Gastrocnemius medialis (tissue), 4 donors: ENCODE measurements around the gene WWOX. TPM values are rescaled to one million over a fixed set of nuclear protein-coding genes. Genes with fewer than 3 reads are reported as not detected.

Source experiments
- ATAC-seq, 2 donors: fragments of 150-250 bp; one replicate each; pipeline ENCODE4 v1.9.1; 2016
- DNase-seq, 2 donors: peaks; one replicate each; pipeline ENCODE4 v3.0.0-alpha.2; 2019
- H3K27ac ChIP-seq, 4 donors: fragments of 200-600 bp; sonication (generic); 1 replicate in 1 of 4; 2 replicates in 3 of 4; pipeline ENCODE4 v1.5.1; 2016 to 2018; ENCODE audit warnings: mild to moderate bottlenecking in 2 of 4, moderate library complexity in 1 of 4
- H3K27me3 ChIP-seq, 3 donors: fragments of 200-600 bp; sonication (generic) in 2 of 3; 1 replicate in 1 of 3; 2 replicates in 2 of 3; pipeline versions ENCODE4 v1.5.1 to v1.6.0; 2016 to 2019; ENCODE audit warnings: mild to moderate bottlenecking in 1 of 3, moderate library complexity in 1 of 3
- H3K36me3 ChIP-seq, 2 donors: fragments of 200-600 bp; sonication (generic) in 1 of 2; one replicate each; pipeline ENCODE4 v1.5.1; 2017 to 2018
- H3K4me1 ChIP-seq, 2 donors: fragments of 200-600 bp; sonication (generic) in 1 of 2; one replicate each; pipeline ENCODE4 v1.5.1; 2016 to 2017; ENCODE audit warnings: mild to moderate bottlenecking in 2 of 2
- H3K4me3 ChIP-seq, 4 donors: fragments of 200-600 bp; sonication (generic) in 3 of 4; 1 replicate in 1 of 4; 2 replicates in 3 of 4; pipeline ENCODE4 v1.5.1; 2016 to 2019; ENCODE audit warnings: mild to moderate bottlenecking in 2 of 4
- H3K9me3 ChIP-seq, 3 donors: fragments of 200-600 bp; sonication (generic) in 2 of 3; 1 replicate in 1 of 3; 2 replicates in 2 of 3; pipeline ENCODE4 v1.5.1; 2016 to 2019
- POLR2A ChIP-seq, 2 donors: fragments of 450-650 bp; IDR thresholded peaks; one replicate each; pipeline ENCODE4 v1.6.1; 2017; ENCODE audit warnings: antibody characterized with exemption in 2 of 2, mild to moderate bottlenecking in 2 of 2, moderate library complexity in 2 of 2
- in situ Hi-C, 4 donors: fragments of 200-750 bp; cut with MboI; loops; one replicate each; pipeline versions ENCODE4 v1.15.0 to v1.8.0; 2017; ENCODE audit warnings: low sequenced_read_pairs in 4 of 4
- intact Hi-C: fragments of 100-400 bp; cut with DNase I; formaldehyde crosslinking; loops from one replicate; pipeline ENCODE4 v1.15.1; 2023; ENCODE audit warnings: low total_unique reads
- total RNA-seq, 4 donors: library from RNA; depleted of rRNA; stranded (reverse); fragments of >200 nt; gene quantifications; one replicate each; pipeline versions ENCODE4 v1.1.0 to v1.2.3, GENCODE V29; 2016
- TF ChIP-seq, protein P1 (sequence below), 5 experiments: fragments of 450-650 bp in 3 of 5; fragments of 200-600 bp in 2 of 5; sonication (generic) in 2 of 5; IDR thresholded peaks in 4 of 5; conservative IDR thresholded peaks in 1 of 5; 1 replicate in 4 of 5; 2 replicates in 1 of 5; pipeline ENCODE4 v1.5.1; 2016 to 2019; ENCODE audit warnings: antibody characterized with exemption in 5 of 5, mild to moderate bottlenecking in 3 of 5, moderate library complexity in 3 of 5

The WWOX gene
- total RNA-seq, 4 donors from 2014 or later, result 3.3 to 13.0 (median 6.0) TPM

- H3K27ac ChIP-seq, result no peak overlapping the region
- DNase-seq (no peak), ATAC-seq (no peak)
- H3K36me3 ChIP-seq, result no peaks in the 10 kb centered on the region
- no peak for TF ChIP-seq POLR2A (IDR thresholded peaks at IDR 0.05)
- TF ChIP-seq, protein P1, sequence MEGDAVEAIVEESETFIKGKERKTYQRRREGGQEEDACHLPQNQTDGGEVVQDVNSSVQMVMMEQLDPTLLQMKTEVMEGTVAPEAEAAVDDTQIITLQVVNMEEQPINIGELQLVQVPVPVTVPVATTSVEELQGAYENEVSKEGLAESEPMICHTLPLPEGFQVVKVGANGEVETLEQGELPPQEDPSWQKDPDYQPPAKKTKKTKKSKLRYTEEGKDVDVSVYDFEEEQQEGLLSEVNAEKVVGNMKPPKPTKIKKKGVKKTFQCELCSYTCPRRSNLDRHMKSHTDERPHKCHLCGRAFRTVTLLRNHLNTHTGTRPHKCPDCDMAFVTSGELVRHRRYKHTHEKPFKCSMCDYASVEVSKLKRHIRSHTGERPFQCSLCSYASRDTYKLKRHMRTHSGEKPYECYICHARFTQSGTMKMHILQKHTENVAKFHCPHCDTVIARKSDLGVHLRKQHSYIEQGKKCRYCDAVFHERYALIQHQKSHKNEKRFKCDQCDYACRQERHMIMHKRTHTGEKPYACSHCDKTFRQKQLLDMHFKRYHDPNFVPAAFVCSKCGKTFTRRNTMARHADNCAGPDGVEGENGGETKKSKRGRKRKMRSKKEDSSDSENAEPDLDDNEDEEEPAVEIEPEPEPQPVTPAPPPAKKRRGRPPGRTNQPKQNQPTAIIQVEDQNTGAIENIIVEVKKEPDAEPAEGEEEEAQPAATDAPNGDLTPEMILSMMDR (IDR thresholded peaks at IDR 0.05 in 4 of 5, conservative IDR thresholded peaks at IDR 0.05 in 1 of 5), result no peak
- no peak overlapping the region for H3K4me3 ChIP-seq
- no peaks in the 10 kb centered on the region for H3K4me1 ChIP-seq
- no peaks in the 10 kb centered on the region for H3K9me3 ChIP-seq
- intact Hi-C loops, result no loop called here
- H3K27me3 ChIP-seq, result no peaks in the 10 kb centered on the region
- in situ Hi-C loops, result no loop called here
Measured at GRCh38 chr16:78489072-78489471, 389.6 kb downstream of the WWOX start.

- ATAC-seq (no peak), DNase-seq (no peak)
- in situ Hi-C loops, result no loop called here
- no peak overlapping the region for H3K27ac ChIP-seq
- intact Hi-C loops, result no loop called here
- TF ChIP-seq, protein P1 (IDR thresholded peaks at IDR 0.05 in 4 of 5, conservative IDR thresholded peaks at IDR 0.05 in 1 of 5), result no peak
- no peak for TF ChIP-seq POLR2A (IDR thresholded peaks at IDR 0.05)
- H3K36me3 ChIP-seq, result no peaks in the 10 kb centered on the region
- H3K4me3 ChIP-seq, result no peak overlapping the region
- no peaks in the 10 kb centered on the region for H3K4me1 ChIP-seq
- no peaks in the 10 kb centered on the region for H3K9me3 ChIP-seq
- no peaks in the 10 kb centered on the region for H3K27me3 ChIP-seq
Measured at GRCh38 chr16:78489631-78490030, 390.2 kb downstream of the WWOX start.

DNA sequence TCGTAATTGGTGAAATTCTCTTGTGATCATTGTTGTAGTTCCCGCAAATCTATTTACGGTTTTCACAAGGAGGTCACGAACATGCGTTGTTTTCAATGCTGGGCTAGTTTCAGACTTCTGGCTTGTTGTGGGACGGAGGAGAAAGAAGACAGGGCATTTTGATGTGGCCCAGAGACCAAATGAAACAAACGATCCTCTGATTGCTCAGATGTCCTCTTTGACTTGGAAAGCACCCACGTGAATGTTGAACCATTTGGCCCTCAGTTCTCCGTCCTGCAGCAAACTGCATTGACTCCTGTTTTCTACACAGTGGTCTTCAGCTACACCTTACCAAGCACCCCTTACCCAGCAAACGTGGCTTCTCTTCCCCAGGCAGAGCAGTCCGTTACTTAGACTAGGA lies 391.0 kb downstream of the WWOX start:
- H3K4me1 ChIP-seq, result no peaks in the 10 kb centered on the region
- peak overlapping the region in 2 of 4 donors; percentile 37 to 58 for H3K27ac ChIP-seq
- ATAC-seq (peak in 1 of 2 donors; percentile 10), DNase-seq (no peak)
- H3K27me3 ChIP-seq, result no peaks in the 10 kb centered on the region
- intact Hi-C loops (no loop called here), in situ Hi-C loops (no loop called here)
- H3K4me3 ChIP-seq, result peak overlapping the region in 3 of 4 donors; percentile 1 to 7 (median 3)
- no peaks in the 10 kb centered on the region for H3K9me3 ChIP-seq
- H3K36me3 ChIP-seq, result no peaks in the 10 kb centered on the region
- no peak for TF ChIP-seq POLR2A (IDR thresholded peaks at IDR 0.05)

DNA sequence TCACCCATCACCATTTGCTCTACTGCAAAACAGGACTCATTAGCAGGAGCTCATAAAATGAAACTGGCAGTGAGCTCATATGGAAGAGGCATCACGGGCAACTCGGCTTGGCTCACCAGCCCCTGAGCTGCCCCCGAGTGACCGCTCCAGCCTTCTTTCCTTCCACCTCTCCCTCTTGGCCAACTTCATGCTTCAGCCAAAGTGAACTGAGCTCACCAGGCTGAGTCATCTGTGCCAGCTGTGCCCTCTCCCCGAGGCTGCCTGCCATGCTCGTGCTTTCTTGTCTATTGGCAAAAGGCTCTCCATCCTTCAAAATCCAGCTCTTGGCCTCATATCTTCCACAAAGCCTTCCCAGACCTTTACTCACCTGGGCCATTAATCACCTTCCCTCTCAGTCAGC lies 391.4 kb downstream of the WWOX start:
- Histone ChIP-seq H3K9me3 (no peaks in the 10 kb centered on the region), H3K4me3 (peak overlapping the region in 3 of 4 donors; percentile 1 to 7 (median 3)), H3K36me3 (no peaks in the 10 kb centered on the region), H3K4me1 (no peaks in the 10 kb centered on the region), H3K27ac (peak overlapping the region in 2 of 4 donors; percentile 37 to 58), H3K27me3 (no peaks in the 10 kb centered on the region)
- DNase-seq (peak; percentile 47 to 74), ATAC-seq (peak; percentile 94 to 98)
- intact Hi-C loops, result no loop called here
- in situ Hi-C loops, result no loop called here
- TF ChIP-seq POLR2A (IDR thresholded peaks at IDR 0.05), result no peak
- TF ChIP-seq, protein P1 (IDR thresholded peaks at IDR 0.05 in 4 of 5, conservative IDR thresholded peaks at IDR 0.05 in 1 of 5), result no peak

DNA sequence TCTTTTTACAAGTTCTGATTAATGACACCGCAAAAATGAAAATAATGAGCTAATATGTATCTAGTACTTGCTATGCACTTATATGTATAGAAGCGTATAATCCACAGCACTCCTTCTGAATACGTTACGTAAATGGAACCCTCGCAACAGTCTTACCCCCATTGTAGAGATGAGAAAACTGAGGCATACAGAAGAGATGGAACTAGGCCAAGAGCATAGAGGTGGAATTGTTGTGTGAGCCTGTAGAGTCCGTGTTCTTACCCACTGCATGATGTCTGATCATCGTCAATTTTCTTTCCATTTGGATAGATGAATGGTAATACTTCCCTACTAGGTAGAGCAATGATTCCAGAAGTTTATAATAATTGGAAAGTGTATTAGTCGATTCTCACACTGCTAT lies 394.1 kb downstream of the WWOX start:
- no peaks in the 10 kb centered on the region for H3K9me3 ChIP-seq
- TF ChIP-seq POLR2A (IDR thresholded peaks at IDR 0.05), result no peak
- TF ChIP-seq, protein P1 (IDR thresholded peaks at IDR 0.05 in 4 of 5, conservative IDR thresholded peaks at IDR 0.05 in 1 of 5), result no peak
- intact Hi-C loops (no loop called here), in situ Hi-C loops (no loop called here)
- H3K4me3 ChIP-seq, result no peak overlapping the region
- no peaks in the 10 kb centered on the region for H3K4me1 ChIP-seq
- DNase-seq (no peak), ATAC-seq (no peak)
- H3K36me3 ChIP-seq, result no peaks in the 10 kb centered on the region
- H3K27me3 ChIP-seq, result no peaks in the 10 kb centered on the region
- no peak overlapping the region for H3K27ac ChIP-seq
